NCI-H748 (cell line): ENCODE measurements around the gene ITGAD.

Experiments used
- DNase-seq: peaks from one replicate; lab custom pipeline; 2025; ENCODE audit not compliant: unreplicated experiment; lab: John Stamatoyannopoulos, UW

The ITGAD gene

GRCh38 chr16:31458844-31459686 lies 65.9 kb downstream of the ITGAD start, which contains the start of gene ARMC5:
Gene ARMC5 (plus strand): TSS chr16:31459501. CDS start chr16:31459525, 24 bp downstream.
- peak; percentile 96 for DNase-seq

- DNase-seq: peak; percentile 97
Observed at GRCh38 chr16:31459687-31460581, 66.8 kb downstream of the ITGAD start.

- peak; percentile 16 for DNase-seq
Observed at GRCh38 chr16:31460582-31461002, 67.5 kb downstream of the ITGAD start.

- DNase-seq: no peak
Observed at GRCh38 chr16:31461201-31461920, 68.2 kb downstream of the ITGAD start.

- no peak for DNase-seq
Observed at GRCh38 chr16:31461921-31462804, 69.0 kb downstream of the ITGAD start.

- no peak for DNase-seq
Observed at GRCh38 chr16:31464348-31464769, 71.2 kb downstream of the ITGAD start.

GRCh38 chr16:31464781-31465260 lies 71.7 kb downstream of the ITGAD start:
- no peak for DNase-seq

GRCh38 chr16:31465788-31466370 lies 72.7 kb downstream of the ITGAD start:
- no peak for DNase-seq

GRCh38 chr16:31466381-31466841 lies 73.3 kb downstream of the ITGAD start:
- DNase-seq: no peak

- no peak for DNase-seq
Observed at GRCh38 chr16:31467151-31467773, 74.1 kb downstream of the ITGAD start.

GRCh38 chr16:31467858-31468257 lies 74.7 kb downstream of the ITGAD start:
- DNase-seq: no peak

GRCh38 chr16:31470615-31471014 lies 77.5 kb downstream of the ITGAD start:
- DNase-seq: no peak

- DNase-seq: no peak
Observed at GRCh38 chr16:31471241-31471874, 78.2 kb downstream of the ITGAD start.

GRCh38 chr16:31471875-31472708 lies 79.0 kb downstream of the ITGAD start, which contains the start of gene TGFB1I1:
Gene TGFB1I1 (plus strand): TSS chr16:31472152. CDS start chr16:31472189, 37 bp downstream.
- peak; percentile 60 for DNase-seq

GRCh38 chr16:31472709-31473203 lies 79.6 kb downstream of the ITGAD start:
- DNase-seq: peak; percentile 85

- no peak for DNase-seq
Observed at GRCh38 chr16:31473264-31473984, 80.3 kb downstream of the ITGAD start.
